Fibroblast of lung (primary cell): Measurements from ENCODE around the gene TMEM266.

ENCODE experiments used
- EZH2 ChIP-seq: IDR thresholded peaks from 2 replicates; pipeline ENCODE4 v1.5.1; 2012; ENCODE audit warnings: low read length, control low read depth, mild to moderate bottlenecking; ENCODE audit errors: missing control alignments
- TF ChIP-seq, protein P1 (sequence below), 2 donors: IDR thresholded peaks in 1 of 2; conservative IDR thresholded peaks in 1 of 2; 1 replicate in 1 of 2; 2 replicates in 1 of 2; pipeline ENCODE4 v1.5.1; 2011 to 2012; ENCODE audit warnings: low read length in 2 of 2, control low read depth in 1 of 2, inconsistent platforms in 1 of 2, low read depth in 1 of 2, mild to moderate bottlenecking in 1 of 2

DNA sequence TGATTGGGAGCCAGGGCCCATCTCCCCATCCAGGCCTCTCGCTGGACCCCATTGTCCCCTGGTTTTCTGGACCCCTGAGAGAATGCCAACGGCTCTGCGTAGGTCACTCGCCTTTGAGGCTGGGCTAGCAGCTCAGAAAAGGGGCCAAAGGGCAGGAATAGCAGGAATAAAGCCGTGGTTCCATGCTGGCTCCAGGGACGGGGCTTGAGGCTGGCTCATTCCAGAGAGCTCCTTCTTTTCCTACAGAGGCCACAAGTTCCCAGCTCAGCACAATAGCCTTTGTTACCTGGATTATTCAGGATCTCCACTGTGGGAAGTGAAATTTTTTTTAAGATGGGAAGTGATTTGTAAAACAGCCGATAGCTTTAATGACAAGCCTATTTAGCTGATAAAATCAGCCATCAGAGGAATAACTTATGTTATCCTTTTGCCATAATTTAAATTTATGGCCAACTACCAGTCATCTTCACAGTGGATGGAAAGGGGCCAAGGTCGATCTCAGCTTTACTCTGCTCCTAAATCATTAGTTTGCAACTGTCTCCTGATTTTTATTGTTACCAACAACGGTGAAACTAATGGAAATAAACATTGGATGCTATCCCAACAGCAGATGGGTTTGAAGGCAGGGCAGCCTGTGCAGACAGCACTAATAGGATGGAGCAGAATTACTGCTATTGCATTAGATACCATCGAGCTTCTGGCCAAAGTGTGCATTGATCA, 124.3 kb downstream of the TMEM266 start:
- TF ChIP-seq, protein P1, sequence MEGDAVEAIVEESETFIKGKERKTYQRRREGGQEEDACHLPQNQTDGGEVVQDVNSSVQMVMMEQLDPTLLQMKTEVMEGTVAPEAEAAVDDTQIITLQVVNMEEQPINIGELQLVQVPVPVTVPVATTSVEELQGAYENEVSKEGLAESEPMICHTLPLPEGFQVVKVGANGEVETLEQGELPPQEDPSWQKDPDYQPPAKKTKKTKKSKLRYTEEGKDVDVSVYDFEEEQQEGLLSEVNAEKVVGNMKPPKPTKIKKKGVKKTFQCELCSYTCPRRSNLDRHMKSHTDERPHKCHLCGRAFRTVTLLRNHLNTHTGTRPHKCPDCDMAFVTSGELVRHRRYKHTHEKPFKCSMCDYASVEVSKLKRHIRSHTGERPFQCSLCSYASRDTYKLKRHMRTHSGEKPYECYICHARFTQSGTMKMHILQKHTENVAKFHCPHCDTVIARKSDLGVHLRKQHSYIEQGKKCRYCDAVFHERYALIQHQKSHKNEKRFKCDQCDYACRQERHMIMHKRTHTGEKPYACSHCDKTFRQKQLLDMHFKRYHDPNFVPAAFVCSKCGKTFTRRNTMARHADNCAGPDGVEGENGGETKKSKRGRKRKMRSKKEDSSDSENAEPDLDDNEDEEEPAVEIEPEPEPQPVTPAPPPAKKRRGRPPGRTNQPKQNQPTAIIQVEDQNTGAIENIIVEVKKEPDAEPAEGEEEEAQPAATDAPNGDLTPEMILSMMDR (conservative IDR thresholded peaks at IDR 0.05 in 1 of 2, IDR thresholded peaks at IDR 0.05 in 1 of 2; ENCODE audit: low read depth in 1 of 2, low read length in 2 of 2) = no peak
- TF ChIP-seq EZH2 = no peak
